ENCODE results near the gene ASAP2. TPM values are rescaled to one million over a fixed set of nuclear protein-coding genes. Genes with fewer than 3 reads are reported as not detected.

Gene ASAP2
- total RNA-seq, 1 experiment from 2014 or later = 25.2 TPM

DNA sequence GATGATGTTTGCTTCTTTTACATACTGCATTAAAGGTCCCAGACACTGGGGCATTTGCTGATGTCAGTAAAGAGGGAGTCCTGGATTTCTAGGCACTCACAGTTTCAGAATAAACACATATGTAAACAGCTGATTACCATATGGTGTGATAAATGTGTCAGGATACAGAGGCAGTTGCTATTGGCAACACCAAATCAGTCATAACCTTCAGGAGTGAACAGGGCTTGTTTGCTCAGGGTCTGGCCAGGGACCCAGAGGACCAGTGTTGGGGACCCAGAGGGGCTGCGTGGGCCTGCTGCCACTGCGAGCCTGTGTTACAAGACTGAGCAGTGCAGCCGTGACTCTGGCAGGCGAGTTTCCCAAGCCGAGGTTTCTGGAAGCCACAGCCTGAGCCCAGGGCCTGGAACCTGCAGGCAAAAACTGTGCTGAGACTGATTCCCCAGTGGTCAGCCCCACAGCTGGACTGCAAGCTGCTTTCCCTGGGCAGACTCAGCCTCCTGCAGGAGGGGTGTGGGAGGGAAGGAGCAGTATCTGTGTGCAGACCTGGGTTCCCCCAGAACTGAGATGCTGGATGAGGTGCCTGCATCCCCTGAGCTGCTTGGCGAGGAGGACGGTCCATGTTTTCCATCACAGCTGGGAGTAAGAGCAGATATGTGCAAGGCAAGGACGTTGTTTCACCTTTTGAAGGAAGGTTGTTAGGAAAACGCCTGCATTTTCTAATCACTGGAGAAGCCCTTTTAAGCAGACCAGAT lies 23.6 kb downstream of the ASAP2 start:
- Histone ChIP-seq H4K20me1 (ENCODE audit: low read length) (peaks cover 6% of the 10 kb centered on the region; the same call in 1 of the 2 replicates), H3F3A (ENCODE audit: low read length, unreplicated experiment) (peaks cover 1% of the 10 kb centered on the region), H3K27me3 (ENCODE audit: low read length) (no peaks in the 10 kb centered on the region), H3K9ac (ENCODE audit: low read length) (no peak overlapping the region), H3K79me2 (ENCODE audit: low read length) (peaks cover 92% of the 10 kb centered on the region), H3K9me3 (ENCODE audit: low read length) (no peaks in the 10 kb centered on the region), H3K36me3 (ENCODE audit: low read depth, low read length) (0 out of 2 replicates have a peak, but pooled peaks cover 5% of the 10 kb centered on the region), H3K27ac (ENCODE audit: low read length) (0 out of 2 replicates have a peak overlapping the region, but pooled peaks have one; percentile 7), H2AFZ (ENCODE audit: low read length) (no peak overlapping the region), H3K4me2 (ENCODE audit: low read length) (0 out of 2 replicates have a peak overlapping the region, but pooled peaks have one; percentile 2), H3K4me3 (ENCODE audit: low read length) (no peak overlapping the region), H3K9me2 (replicated peaks; ENCODE audit: low read length) (no peaks in the 10 kb centered on the region), H3K4me1 (ENCODE audit: insufficient read depth, low read length) (peaks cover 67% of the 10 kb centered on the region)
- ChIA-PET POLR2A (ENCODE audit: unreplicated experiment) (no interaction called here), CTCF (no interaction called here)
- no TSS peak for BruUV-seq (replicated peaks)
- ATAC-seq = no peak
- DNase-seq = no peak
- intact Hi-C loops (cut with micrococcal nuclease) = no loop called here
- no peak for TF ChIP-seq EZH2 (IDR thresholded peaks at IDR 0.05; ENCODE audit: low read length, unreplicated experiment)
- TF ChIP-seq EZH2phosphoT487 (IDR thresholded peaks at IDR 0.05; ENCODE audit: borderline replicate concordance, low read length) = no peak
- TF ChIP-seq, protein P1, sequence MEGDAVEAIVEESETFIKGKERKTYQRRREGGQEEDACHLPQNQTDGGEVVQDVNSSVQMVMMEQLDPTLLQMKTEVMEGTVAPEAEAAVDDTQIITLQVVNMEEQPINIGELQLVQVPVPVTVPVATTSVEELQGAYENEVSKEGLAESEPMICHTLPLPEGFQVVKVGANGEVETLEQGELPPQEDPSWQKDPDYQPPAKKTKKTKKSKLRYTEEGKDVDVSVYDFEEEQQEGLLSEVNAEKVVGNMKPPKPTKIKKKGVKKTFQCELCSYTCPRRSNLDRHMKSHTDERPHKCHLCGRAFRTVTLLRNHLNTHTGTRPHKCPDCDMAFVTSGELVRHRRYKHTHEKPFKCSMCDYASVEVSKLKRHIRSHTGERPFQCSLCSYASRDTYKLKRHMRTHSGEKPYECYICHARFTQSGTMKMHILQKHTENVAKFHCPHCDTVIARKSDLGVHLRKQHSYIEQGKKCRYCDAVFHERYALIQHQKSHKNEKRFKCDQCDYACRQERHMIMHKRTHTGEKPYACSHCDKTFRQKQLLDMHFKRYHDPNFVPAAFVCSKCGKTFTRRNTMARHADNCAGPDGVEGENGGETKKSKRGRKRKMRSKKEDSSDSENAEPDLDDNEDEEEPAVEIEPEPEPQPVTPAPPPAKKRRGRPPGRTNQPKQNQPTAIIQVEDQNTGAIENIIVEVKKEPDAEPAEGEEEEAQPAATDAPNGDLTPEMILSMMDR (conservative IDR thresholded peaks at IDR 0.05; ENCODE audit: low read depth, low read length) = no peak

DNA sequence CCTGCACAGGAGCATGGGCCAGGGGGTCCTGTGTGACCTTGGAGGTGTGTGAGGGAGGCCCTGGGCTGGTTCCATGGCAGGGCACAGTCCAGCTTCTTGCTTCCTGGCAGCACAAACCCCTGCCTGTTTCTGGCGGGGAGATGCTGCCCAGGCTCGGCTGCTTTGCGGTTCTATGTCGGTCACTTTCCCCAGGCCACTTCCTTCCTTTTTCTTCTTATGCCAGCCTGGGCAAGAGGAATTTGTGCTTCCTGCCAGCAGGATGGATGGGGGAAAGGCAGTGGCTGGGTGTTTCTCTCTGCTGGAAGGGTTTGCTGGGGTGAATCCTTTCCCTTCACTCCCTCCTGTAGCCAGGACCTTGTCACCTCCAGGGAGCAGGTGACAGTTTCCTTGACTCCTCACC lies 24.3 kb downstream of the ASAP2 start:
- ATAC-seq (no peak), DNase-seq (no peak)
- no peak overlapping the region for H3K4me3 ChIP-seq (ENCODE audit: low read length)
- CTCF ChIA-PET = no interaction called here
- peaks cover 6% of the 10 kb centered on the region; the same call in 1 of the 2 replicates for H4K20me1 ChIP-seq (ENCODE audit: low read length)
- TF ChIP-seq EZH2 (IDR thresholded peaks at IDR 0.05; ENCODE audit: low read length, unreplicated experiment) (no peak), EZH2phosphoT487 (IDR thresholded peaks at IDR 0.05; ENCODE audit: borderline replicate concordance, low read length) (no peak)
- TF ChIP-seq, protein P1 (conservative IDR thresholded peaks at IDR 0.05; ENCODE audit: low read depth, low read length) = no peak
- 0 out of 2 replicates have a peak overlapping the region, but pooled peaks have one; percentile 7 for H3K27ac ChIP-seq (ENCODE audit: low read length)
- 0 out of 2 replicates have a peak overlapping the region, but pooled peaks have one; percentile 2 for H3K4me2 ChIP-seq (ENCODE audit: low read length)
- POLR2A ChIA-PET (ENCODE audit: unreplicated experiment) = no interaction called here
- no peak overlapping the region for H3K9ac ChIP-seq (ENCODE audit: low read length)
- peaks cover 92% of the 10 kb centered on the region for H3K79me2 ChIP-seq (ENCODE audit: low read length)
- BruUV-seq (replicated peaks) = no TSS peak
- no peaks in the 10 kb centered on the region for H3K27me3 ChIP-seq (ENCODE audit: low read length)
- no peaks in the 10 kb centered on the region for H3K9me2 ChIP-seq (replicated peaks; ENCODE audit: low read length)
- H3K36me3 ChIP-seq (ENCODE audit: low read depth, low read length) = 0 out of 2 replicates have a peak, but pooled peaks cover 5% of the 10 kb centered on the region
- no peaks in the 10 kb centered on the region for H3K9me3 ChIP-seq (ENCODE audit: low read length)
- no peak overlapping the region for H2AFZ ChIP-seq (ENCODE audit: low read length)
- H3F3A ChIP-seq (ENCODE audit: low read length, unreplicated experiment) = peaks cover 8% of the 10 kb centered on the region
- intact Hi-C loops (cut with micrococcal nuclease) = no loop called here
- peaks cover 73% of the 10 kb centered on the region for H3K4me1 ChIP-seq (ENCODE audit: insufficient read depth, low read length)
